GM18951 (cell line): Measurements from ENCODE around the gene PFKM.

Experiments
- POLR2A ChIP-seq: IDR thresholded peaks from 4 replicates; pipeline ENCODE4 v1.6.1; 2011; ENCODE audit warnings: mild to moderate bottlenecking; ENCODE audit not compliant: insufficient read length, insufficient read depth; ENCODE audit errors: extremely low read depth
- in situ Hi-C: fragments of 300-500 bp; cut with MboI; formaldehyde crosslinking; loops from one replicate; pipeline ENCODE4 v1.12.0; 2022; ENCODE audit warnings: low sequenced_read_pairs, mixed read lengths, inconsistent platforms; ENCODE audit not compliant: unreplicated experiment

The PFKM gene

GRCh38 chr12:48156652-48157017 is 37.5 kb downstream of the PFKM start:
- in situ Hi-C loops: no loop called here
- no peak for TF ChIP-seq POLR2A

GRCh38 chr12:48157018-48157888 is 38.1 kb downstream of the PFKM start, which contains the start of gene ASB8:
TSS of gene ASB8 (minus strand) at chr12:48157515. CDS start at chr12:48153496, 4,019 bp downstream.
- peak; percentile 78 for TF ChIP-seq POLR2A
- in situ Hi-C loops: no loop called here

GRCh38 chr12:48157889-48158370 is 38.8 kb downstream of the PFKM start:
- in situ Hi-C loops: no loop called here
- TF ChIP-seq POLR2A: no peak

- no peak for TF ChIP-seq POLR2A
- in situ Hi-C loops: no loop called here
These were observed 40.9 kb downstream of the PFKM start for GRCh38 chr12:48160046-48160445.

- in situ Hi-C loops: no loop called here
- TF ChIP-seq POLR2A: no peak
These were observed 41.6 kb downstream of the PFKM start for GRCh38 chr12:48160807-48161206.

GRCh38 chr12:48163150-48163747 is 44.1 kb downstream of the PFKM start:
- in situ Hi-C loops: no loop called here
- TF ChIP-seq POLR2A: no peak

GRCh38 chr12:48164451-48164850 is 45.3 kb downstream of the PFKM start:
- in situ Hi-C loops: no loop called here
- no peak for TF ChIP-seq POLR2A

- no peak for TF ChIP-seq POLR2A
- in situ Hi-C loops: no loop called here
These were observed 46.2 kb downstream of the PFKM start for GRCh38 chr12:48165089-48165981.

- in situ Hi-C loops: no loop called here
- TF ChIP-seq POLR2A: no peak
These were observed 49.8 kb downstream of the PFKM start for GRCh38 chr12:48169011-48169410.

- no peak for TF ChIP-seq POLR2A
- in situ Hi-C loops: no loop called here
These were observed 56.7 kb downstream of the PFKM start for GRCh38 chr12:48175613-48176416.

GRCh38 chr12:48176417-48176751 is 57.2 kb downstream of the PFKM start:
- TF ChIP-seq POLR2A: no peak
- in situ Hi-C loops: no loop called here

- no peak for TF ChIP-seq POLR2A
- in situ Hi-C loops: no loop called here
These were observed 58.8 kb downstream of the PFKM start for GRCh38 chr12:48177982-48178381.
